Spleen (tissue), 7 donors: ENCODE measurements around the gene RPS15.

Source experiments
- CTCF ChIP-seq, 11 experiments: fragments of 200-600 bp in 7 of 11; fragments of 450-650 bp in 4 of 11; sonication (generic) in 4 of 11; IDR thresholded peaks in 8 of 11; conservative IDR thresholded peaks in 3 of 11; 1 replicate in 7 of 11; 2 replicates in 4 of 11; pipeline versions ENCODE4 v1.4.0 to v1.8.0; 2016 to 2021; ENCODE audit warnings: antibody characterized with exemption in 11 of 11, inconsistent platforms in 4 of 11, mild to moderate bottlenecking in 1 of 11
- POLR2A ChIP-seq, 3 donors: fragments of 450-650 bp; IDR thresholded peaks; one replicate each; pipeline ENCODE4 v1.5.1; 2017; ENCODE audit warnings: antibody characterized with exemption in 3 of 3, mild to moderate bottlenecking in 1 of 3
- POLR2AphosphoS5 ChIP-seq, 3 donors: sonication (generic); formaldehyde crosslinking; IDR thresholded peaks; one replicate each; pipeline ENCODE4 v1.5.1; 2017; ENCODE audit warnings: antibody characterized with exemption in 3 of 3
- donor health status: DM: no; HTN: no; CAD: no; lungs with moderate emphysema.
- donor health status: DM: no; HTN: no; CAD: no.
- donor health status: DM: no; HTN: no; CAD: no.

DNA sequence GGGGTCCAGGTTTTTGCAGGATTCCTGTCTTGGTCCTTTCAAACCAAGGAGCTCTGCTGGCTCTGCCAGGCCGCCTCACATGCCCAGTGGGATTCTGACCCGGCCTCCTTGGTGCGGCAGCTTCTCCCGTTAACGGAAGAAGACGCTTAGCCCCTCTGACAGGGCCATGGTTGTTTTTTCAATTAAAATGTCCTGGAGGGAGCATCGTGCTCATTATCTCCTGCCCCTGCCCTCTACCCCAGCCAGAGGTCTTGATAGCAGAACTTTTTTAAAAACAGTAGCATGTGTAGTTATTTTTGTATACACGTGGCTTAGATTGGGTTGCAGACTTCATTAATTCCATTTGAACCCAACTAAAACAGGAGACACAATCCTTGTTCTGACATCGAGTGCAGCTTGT, 11.5 kb upstream of the RPS15 start:
- TF ChIP-seq CTCF (IDR thresholded peaks at IDR 0.05 in 8 of 11, conservative IDR thresholded peaks at IDR 0.05 in 3 of 11) = no peak
- TF ChIP-seq POLR2A (IDR thresholded peaks at IDR 0.05) = no peak
- TF ChIP-seq POLR2AphosphoS5 (IDR thresholded peaks at IDR 0.05) = no peak
